Lower leg skin (tissue), 4 donors: Measurements from ENCODE around the gene MMP10. TPM values are rescaled to one million over a fixed set of nuclear protein-coding genes. Genes with fewer than 3 reads are reported as not detected.

Source experiments
- DNase-seq, 2 donors: peaks; one replicate each; pipeline ENCODE4 v3.0.0-alpha.2; 2019; ENCODE audit warnings: low spot score in 2 of 2
- H3K4me3 ChIP-seq: fragments of 200-600 bp; sonication (generic); 2 replicates; pipeline ENCODE4 v1.5.1; 2017; ENCODE audit warnings: mild to moderate bottlenecking, low read depth; ENCODE audit not compliant: poor library complexity, severe bottlenecking
- POLR2A ChIP-seq, 2 donors: fragments of 450-650 bp; IDR thresholded peaks; one replicate each; pipeline ENCODE4 v1.6.1; 2016 to 2017; ENCODE audit warnings: antibody characterized with exemption in 2 of 2, mild to moderate bottlenecking in 1 of 2, moderate library complexity in 1 of 2
- WGBS, 2 donors: methylation state at CpG; one replicate each; pipeline ENCODE4 v1.1.5; 2018; 5-methylcytosine and 5-hydroxymethylcytosine counted together
- intact Hi-C: fragments of 100-400 bp; cut with DNase I; formaldehyde crosslinking; loops from one replicate; pipeline ENCODE4 v1.15.0; 2023; ENCODE audit warnings: low total_unique reads
- total RNA-seq, 4 donors: library from RNA; depleted of rRNA; stranded (reverse); fragments of >200 nt; gene quantifications; one replicate each; pipeline ENCODE4 v1.1.0, GENCODE V29; 2016
- TF ChIP-seq, protein P1 (sequence below), 3 donors: fragments of 450-650 bp; IDR thresholded peaks; one replicate each; pipeline ENCODE4 v1.5.1; 2016; ENCODE audit warnings: antibody characterized with exemption in 3 of 3, mild to moderate bottlenecking in 3 of 3, moderate library complexity in 2 of 3

Gene MMP10
- total RNA-seq, 4 donors from 2014 or later, result not detected

DNA sequence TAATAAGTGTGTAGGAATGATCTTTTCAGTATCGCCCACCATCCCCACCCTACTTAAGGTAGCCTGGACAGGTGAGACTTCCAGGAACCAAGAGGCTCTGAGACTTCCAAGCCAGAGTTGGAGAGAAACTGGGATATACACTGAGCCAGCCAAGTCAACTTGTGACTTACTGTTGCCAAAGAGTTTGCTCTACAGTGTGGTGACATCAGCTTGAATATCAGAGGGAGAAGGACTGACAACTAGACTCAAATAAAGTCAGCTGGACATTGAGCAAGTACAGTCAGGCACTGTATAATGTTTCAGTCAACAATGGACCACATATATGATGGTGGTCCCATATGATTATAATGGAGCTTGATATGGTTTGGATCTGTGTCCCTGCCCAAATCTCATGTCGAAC, 1.2 kb upstream of the MMP10 start:
- H3K4me3 ChIP-seq, result no peak overlapping the region
- WGBS, 2 donors, result 85 to 87% methylated on average over 2 of the region's 2 CpGs
- intact Hi-C loops, result no loop called here
- DNase-seq, result no peak
- no peak for TF ChIP-seq POLR2A (IDR thresholded peaks at IDR 0.05)
- TF ChIP-seq, protein P1, sequence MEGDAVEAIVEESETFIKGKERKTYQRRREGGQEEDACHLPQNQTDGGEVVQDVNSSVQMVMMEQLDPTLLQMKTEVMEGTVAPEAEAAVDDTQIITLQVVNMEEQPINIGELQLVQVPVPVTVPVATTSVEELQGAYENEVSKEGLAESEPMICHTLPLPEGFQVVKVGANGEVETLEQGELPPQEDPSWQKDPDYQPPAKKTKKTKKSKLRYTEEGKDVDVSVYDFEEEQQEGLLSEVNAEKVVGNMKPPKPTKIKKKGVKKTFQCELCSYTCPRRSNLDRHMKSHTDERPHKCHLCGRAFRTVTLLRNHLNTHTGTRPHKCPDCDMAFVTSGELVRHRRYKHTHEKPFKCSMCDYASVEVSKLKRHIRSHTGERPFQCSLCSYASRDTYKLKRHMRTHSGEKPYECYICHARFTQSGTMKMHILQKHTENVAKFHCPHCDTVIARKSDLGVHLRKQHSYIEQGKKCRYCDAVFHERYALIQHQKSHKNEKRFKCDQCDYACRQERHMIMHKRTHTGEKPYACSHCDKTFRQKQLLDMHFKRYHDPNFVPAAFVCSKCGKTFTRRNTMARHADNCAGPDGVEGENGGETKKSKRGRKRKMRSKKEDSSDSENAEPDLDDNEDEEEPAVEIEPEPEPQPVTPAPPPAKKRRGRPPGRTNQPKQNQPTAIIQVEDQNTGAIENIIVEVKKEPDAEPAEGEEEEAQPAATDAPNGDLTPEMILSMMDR (IDR thresholded peaks at IDR 0.05), result no peak

DNA sequence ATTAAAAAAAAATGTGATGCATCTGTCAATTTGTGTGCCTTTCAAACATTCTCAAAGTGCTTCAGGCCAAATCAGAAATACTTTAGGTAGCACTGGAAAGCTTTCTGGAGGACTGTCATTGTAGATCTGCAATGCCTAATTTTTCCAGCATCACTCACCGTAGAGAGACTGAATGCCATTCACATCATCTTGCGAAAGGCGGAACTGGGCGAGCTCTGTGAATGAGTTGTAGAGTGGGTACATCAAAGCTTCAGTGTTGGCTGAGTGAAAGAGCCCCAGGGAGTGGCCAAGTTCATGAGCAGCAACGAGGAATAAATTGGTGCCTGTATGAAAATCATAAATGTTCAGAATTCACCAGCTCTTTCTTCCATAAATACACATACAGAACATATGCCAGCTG, 4.0 kb downstream of the MMP10 start:
- DNase-seq, result no peak
- WGBS, 2 donors, result 59 to 60% methylated on average over 5 of the region's 5 CpGs

DNA sequence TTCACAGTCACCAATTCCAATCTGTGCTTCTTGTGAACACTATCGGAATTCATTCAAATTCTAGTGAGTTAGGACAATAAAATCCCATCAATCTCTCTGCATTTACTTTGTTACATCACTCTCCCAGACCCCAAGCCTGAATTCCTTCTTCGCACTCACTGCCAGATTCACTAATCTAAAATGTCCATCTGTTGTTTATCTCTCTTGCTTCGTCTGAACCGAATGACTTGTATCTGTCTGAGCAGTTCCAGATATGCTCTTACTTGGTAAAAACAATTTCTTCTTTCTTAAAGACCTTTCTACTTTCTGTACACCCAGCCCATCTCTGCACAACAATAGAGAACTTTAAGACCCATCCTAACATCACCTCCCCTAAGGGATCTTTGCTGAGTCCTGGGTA, 7.0 kb downstream of the MMP10 start:
- 60 to 66% methylated on average over 4 of the region's 4 CpGs for WGBS, 2 donors

More for the DNA sequence above, 4.0 kb downstream of the MMP10 start:
- TF ChIP-seq POLR2A (IDR thresholded peaks at IDR 0.05), result no peak
- TF ChIP-seq, protein P1 (IDR thresholded peaks at IDR 0.05), result no peak
- intact Hi-C loops, result no loop called here
- H3K4me3 ChIP-seq, result no peak overlapping the region

DNA sequence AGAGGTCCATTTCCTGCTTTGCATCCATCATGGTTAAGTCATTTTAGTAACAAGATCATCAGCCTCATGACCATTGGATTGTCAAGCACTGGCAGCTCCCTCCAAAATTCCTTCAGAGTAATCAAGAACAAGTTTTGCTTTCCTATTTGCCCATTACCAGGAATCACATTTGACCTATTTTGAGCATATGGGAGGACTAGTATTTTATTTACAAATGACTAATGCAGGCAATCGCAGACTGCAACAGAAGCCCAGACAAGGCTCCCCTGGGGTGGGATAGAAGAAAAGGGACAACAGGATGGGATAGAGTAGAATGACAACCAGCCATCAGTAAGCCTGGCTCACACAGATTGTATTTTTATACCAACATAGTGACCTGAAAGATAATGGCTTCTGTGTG, 9.1 kb downstream of the MMP10 start:
- no peak for TF ChIP-seq POLR2A (IDR thresholded peaks at IDR 0.05)
- TF ChIP-seq, protein P1 (IDR thresholded peaks at IDR 0.05), result no peak
- H3K4me3 ChIP-seq, result no peak overlapping the region
- 74 to 84% methylated on average over 1 of the region's 1 CpG for WGBS, 2 donors
- no peak for DNase-seq
- intact Hi-C loops, result no loop called here

More for the DNA sequence above, 7.0 kb downstream of the MMP10 start:
- no peak overlapping the region for H3K4me3 ChIP-seq
- TF ChIP-seq, protein P1 (IDR thresholded peaks at IDR 0.05), result no peak
- TF ChIP-seq POLR2A (IDR thresholded peaks at IDR 0.05), result no peak
- no peak for DNase-seq
- intact Hi-C loops, result no loop called here

DNA sequence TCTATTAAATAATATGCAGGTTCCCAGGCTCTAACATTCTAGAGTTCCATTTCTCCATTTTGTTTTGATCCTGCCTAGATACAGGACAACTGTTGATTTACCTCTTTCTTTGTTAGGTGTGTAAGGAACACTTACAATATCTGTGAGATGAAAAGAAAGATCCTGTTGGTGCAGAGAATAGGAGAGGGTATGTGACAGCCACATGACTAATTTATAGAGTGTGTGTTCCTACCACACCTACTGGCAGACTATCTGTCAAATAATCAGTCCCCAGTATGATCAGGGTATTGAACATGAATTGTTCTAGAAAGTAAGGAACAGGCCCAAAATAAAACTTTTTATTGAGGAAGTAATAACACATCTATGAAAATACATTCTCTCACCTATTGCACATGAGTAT, 10.2 kb downstream of the MMP10 start:
- H3K4me3 ChIP-seq, result no peak overlapping the region
- intact Hi-C loops, result no loop called here
- no peak for DNase-seq
- TF ChIP-seq, protein P1 (IDR thresholded peaks at IDR 0.05), result no peak
- TF ChIP-seq POLR2A (IDR thresholded peaks at IDR 0.05), result no peak

DNA sequence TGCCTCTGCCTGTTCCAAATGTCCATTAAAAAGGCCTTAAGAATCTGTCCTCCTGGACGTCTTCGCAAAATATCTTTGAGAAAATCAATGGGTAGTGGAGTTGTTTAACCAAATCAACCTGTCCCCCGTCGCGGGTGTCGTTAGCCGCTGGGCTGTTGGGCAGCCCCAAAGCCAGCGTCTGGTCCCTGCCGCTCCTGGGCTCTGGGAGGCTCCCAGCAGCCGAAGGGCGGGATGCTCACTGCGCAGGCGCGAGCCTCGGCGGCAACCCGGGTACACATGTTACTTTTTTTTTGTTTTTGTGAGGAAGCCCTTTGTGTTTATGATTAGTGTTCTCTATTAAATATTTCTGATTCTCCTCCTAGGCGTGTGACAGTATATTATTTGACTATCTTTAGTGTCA, 12.6 kb downstream of the MMP10 start:
- TF ChIP-seq POLR2A (IDR thresholded peaks at IDR 0.05), result no peak
- TF ChIP-seq, protein P1 (IDR thresholded peaks at IDR 0.05), result no peak
- no peak for DNase-seq
- 70 to 74% methylated on average over 18 of the region's 18 CpGs for WGBS, 2 donors
- intact Hi-C loops, result no loop called here
- H3K4me3 ChIP-seq, result no peak overlapping the region
